Fibroblast of the aortic adventitia (primary cell): ENCODE measurements around the gene ROR1. TPM values are rescaled to one million over a fixed set of nuclear protein-coding genes. Genes with fewer than 3 reads are reported as not detected.
A peak's percentile ranks its signal among the peaks of the same experiment; 100 is the strongest.

Experiments used
- DNase-seq: peaks from one replicate; pipeline ENCODE4 v3.0.0-alpha.2; 2010; ENCODE audit warnings: low read depth
- H3K4me3 ChIP-seq: 2 replicates; pipeline ENCODE4 v1.5.1; 2011; ENCODE audit warnings: low read depth, mild to moderate bottlenecking, control low read depth, low read length, moderate library complexity
- total RNA-seq: library from RNA; depleted of rRNA; stranded (reverse); fragments of >200 nt; gene quantifications from 2 replicates; pipeline ENCODE4 v1.2.3, GENCODE V29; 2012; ENCODE audit warnings: low replicate concordance
- TF ChIP-seq, protein P1 (sequence below): IDR thresholded peaks from 2 replicates; pipeline ENCODE4 v1.5.1; 2011; ENCODE audit warnings: mild to moderate bottlenecking, low read length, control low read depth, inconsistent platforms; ENCODE audit not compliant: insufficient read depth

ROR1 gene
- total RNA-seq, 1 donor = 18.8 TPM

DNA sequence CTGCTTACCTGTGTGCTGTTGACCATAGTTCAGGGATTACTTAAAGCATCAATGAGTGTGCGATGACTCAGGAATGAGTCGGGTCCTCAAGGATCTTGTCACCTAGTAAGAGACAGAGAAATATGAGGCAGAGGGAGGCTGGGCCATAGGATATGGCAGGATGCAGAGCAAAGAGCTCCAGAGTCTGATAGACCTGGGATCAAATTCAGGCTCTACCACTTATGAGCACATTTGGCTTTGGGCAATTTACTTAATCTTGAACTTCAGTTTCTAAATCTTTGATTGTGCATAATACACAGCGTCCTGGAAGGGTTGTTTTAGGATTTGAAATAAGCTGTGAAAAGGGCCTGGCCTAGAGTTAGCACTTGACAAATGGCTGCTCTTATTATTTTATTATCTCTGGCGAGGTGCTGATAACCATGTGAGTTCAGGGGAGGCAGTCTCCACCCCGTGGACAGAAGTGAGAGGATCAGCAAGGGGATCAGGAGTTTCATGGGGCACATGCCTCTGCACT lies 94.5 kb downstream of the ROR1 start:
- no peak overlapping the region for H3K4me3 ChIP-seq
- TF ChIP-seq, protein P1, sequence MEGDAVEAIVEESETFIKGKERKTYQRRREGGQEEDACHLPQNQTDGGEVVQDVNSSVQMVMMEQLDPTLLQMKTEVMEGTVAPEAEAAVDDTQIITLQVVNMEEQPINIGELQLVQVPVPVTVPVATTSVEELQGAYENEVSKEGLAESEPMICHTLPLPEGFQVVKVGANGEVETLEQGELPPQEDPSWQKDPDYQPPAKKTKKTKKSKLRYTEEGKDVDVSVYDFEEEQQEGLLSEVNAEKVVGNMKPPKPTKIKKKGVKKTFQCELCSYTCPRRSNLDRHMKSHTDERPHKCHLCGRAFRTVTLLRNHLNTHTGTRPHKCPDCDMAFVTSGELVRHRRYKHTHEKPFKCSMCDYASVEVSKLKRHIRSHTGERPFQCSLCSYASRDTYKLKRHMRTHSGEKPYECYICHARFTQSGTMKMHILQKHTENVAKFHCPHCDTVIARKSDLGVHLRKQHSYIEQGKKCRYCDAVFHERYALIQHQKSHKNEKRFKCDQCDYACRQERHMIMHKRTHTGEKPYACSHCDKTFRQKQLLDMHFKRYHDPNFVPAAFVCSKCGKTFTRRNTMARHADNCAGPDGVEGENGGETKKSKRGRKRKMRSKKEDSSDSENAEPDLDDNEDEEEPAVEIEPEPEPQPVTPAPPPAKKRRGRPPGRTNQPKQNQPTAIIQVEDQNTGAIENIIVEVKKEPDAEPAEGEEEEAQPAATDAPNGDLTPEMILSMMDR = peak; percentile 32
- peak; percentile 31 for DNase-seq

DNA sequence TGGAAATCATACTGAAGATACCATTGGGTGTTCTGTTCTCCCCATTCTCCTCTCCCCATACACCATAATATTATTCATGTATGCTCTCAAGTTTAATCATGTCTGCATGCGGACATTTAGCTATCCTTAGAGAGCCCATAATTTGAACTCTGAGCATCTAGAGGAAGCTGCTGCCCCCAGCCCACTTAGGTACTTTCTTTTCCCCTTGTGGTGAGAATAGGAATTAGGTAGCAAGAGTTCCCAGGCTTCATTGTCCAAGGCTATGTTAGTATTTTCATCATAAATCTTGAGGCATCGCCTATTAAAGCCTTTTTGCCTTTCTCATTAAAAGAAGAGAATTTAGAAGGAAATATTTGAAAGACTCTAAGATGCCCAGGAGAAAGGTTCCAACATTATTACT lies 96.3 kb downstream of the ROR1 start:
- DNase-seq = no peak
- TF ChIP-seq, protein P1 = no peak
- no peak overlapping the region for H3K4me3 ChIP-seq

DNA sequence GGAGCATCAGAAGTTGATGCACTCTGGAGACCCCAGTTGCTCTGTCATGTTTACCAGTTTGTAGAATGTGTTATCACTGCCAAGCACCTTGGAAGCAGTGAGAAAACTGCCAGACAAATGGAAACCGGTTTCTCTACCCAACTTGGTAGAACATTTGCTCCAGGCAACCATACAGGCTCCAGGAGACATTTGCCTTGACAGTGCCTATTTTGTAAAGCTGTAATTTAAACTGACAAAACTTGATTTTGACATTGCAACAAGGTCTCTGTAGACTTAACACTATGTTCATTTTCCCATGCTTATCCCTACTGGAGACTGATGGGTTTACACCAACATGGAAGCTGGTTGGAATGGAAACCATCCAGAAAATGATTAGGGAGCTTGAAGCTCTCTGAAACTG lies 97.6 kb downstream of the ROR1 start:
- TF ChIP-seq, protein P1 = no peak
- H3K4me3 ChIP-seq = no peak overlapping the region
- DNase-seq = no peak

DNA sequence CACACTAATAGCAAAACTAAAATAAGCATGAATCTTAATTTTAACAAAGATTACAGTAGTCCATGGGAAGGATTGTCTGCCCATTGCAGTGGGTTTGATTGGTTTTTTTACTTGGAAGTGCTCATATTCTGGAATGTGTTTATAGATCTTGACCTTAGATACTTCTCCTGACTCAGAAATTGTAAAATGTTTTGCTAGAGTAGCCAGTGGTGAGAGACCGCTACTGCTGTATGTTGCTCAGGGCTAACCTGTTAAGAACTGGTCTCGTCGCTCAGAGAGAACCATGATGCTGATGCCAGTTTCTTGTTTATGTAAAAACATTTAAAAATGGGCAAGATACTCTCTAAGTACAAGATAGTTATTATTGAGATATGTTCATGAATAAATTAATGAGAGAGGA lies 99.9 kb downstream of the ROR1 start:
- TF ChIP-seq, protein P1 = no peak
- DNase-seq = peak; percentile 33
- H3K4me3 ChIP-seq = no peak overlapping the region

DNA sequence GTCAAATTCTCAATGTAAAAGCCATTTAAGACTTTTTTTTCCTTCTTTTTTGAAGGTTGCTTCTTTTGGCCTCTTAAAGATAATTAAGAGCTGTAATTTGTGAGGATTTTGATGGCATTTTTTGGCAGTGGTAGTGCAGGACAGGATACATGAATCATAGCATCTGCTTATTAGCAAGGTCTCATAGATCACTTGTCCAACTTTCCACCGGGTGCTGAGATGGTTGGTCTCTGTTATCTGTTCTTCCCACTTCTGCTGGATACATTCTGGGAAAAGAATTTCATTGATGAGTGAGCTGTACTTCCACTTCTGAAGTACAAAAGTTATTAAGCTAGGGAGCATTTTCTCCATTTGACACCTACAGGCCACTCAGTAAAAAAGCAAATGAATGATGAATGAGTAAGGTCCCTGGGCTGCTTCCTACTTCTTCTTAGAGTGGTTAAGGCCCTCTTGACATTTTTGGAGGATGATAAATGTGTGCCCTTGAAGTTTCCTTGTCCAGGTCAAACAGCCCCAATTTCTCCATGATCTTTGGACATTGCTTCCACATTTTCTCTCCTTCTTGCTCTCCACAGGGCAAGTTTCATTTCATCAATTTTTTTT lies 100.6 kb downstream of the ROR1 start:
- DNase-seq = peak; percentile 46
- H3K4me3 ChIP-seq = no peak overlapping the region
- TF ChIP-seq, protein P1 = no peak

DNA sequence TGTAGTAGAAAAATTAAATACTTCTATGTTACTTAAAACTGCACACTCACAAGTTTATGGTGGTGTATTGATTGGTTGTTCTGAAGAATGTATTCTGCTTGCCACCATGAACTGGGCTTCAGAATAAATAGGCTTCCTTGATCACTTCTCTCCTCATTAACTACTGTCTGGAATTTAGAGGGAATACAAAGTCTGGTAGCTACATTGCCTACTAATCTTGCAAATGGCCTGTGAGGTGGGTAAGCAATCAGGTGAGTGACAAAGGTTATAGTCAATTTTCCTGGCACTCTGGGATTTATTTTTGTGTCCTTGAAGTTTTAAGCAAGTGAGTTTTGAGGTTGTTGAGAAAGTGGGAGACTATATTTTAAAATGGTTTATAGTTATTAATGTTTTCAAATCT lies 101.8 kb downstream of the ROR1 start:
- no peak overlapping the region for H3K4me3 ChIP-seq
- no peak for DNase-seq
- TF ChIP-seq, protein P1 = no peak
